Neural cell (in vitro differentiated cells): ENCODE data around the gene RNASEH1. TPM values are rescaled to one million over a fixed set of nuclear protein-coding genes. Genes with fewer than 3 reads are reported as not detected.

Experiments
- H2AFZ ChIP-seq: fragments of 200-600, 300-800 bp; sonication (generic), shearing (Covaris generic); 2 replicates; pipeline ENCODE4 v1.6.0; 2014; ENCODE audit warnings: low read depth, mild to moderate bottlenecking, antibody characterized with exemption, low read length, moderate library complexity
- H3F3A ChIP-seq: fragments of 200-600 bp; shearing (Covaris generic); 2 replicates; pipeline ENCODE4 v1.6.1; 2016; ENCODE audit warnings: mild to moderate bottlenecking, moderate library complexity, mixed read lengths, antibody characterized with exemption, low read length; ENCODE audit not compliant: insufficient read depth, poor library complexity, severe bottlenecking
- H3K27ac ChIP-seq: fragments of 200-600, 300-800 bp; sonication (generic), shearing (Covaris generic); 2 replicates; pipeline ENCODE4 v1.5.1; 2014; ENCODE audit warnings: mild to moderate bottlenecking, low read length, moderate library complexity
- H3K27me3 ChIP-seq: fragments of 300-800, 200-600 bp; sonication (generic), shearing (Covaris generic); 2 replicates; pipeline ENCODE4 v1.6.0; 2014; ENCODE audit warnings: mild to moderate bottlenecking, low read depth, low read length, moderate library complexity; ENCODE audit not compliant: insufficient read depth
- H3K36me3 ChIP-seq: fragments of 300-800, 200-600 bp; sonication (generic), shearing (Covaris generic); 2 replicates; pipeline ENCODE4 v1.5.1; 2014; ENCODE audit warnings: mild to moderate bottlenecking, antibody characterized with exemption, low read length, moderate library complexity; ENCODE audit not compliant: insufficient read depth
- H3K4me2 ChIP-seq: fragments of 300-800, 200-600 bp; sonication (generic), shearing (Covaris generic); 2 replicates; pipeline ENCODE4 v1.6.0; 2014; ENCODE audit warnings: mild to moderate bottlenecking, low read length
- H3K4me3 ChIP-seq: fragments of 300-800, 200-600 bp; sonication (generic), shearing (Covaris generic); 2 replicates; pipeline ENCODE4 v1.5.1; 2014; ENCODE audit warnings: mild to moderate bottlenecking, low read length, moderate library complexity
- H3K79me2 ChIP-seq: fragments of 200-600 bp; shearing (Covaris generic); replicated peaks from 2 replicates; pipeline ENCODE4 v1.6.0; 2014; ENCODE audit warnings: mild to moderate bottlenecking, low read length, moderate library complexity; ENCODE audit not compliant: insufficient read depth
- H3K9ac ChIP-seq: fragments of 300-800, 200-600 bp; sonication (generic), shearing (Covaris generic); 2 replicates; pipeline ENCODE4 v1.6.1; 2016; ENCODE audit warnings: mild to moderate bottlenecking, low read length, mixed read lengths
- H3K9me2 ChIP-seq: fragments of 200-600 bp; shearing (Covaris generic); 2 replicates; pipeline ENCODE4 v1.6.1; 2016; ENCODE audit warnings: mild to moderate bottlenecking, low read length, mixed read lengths; ENCODE audit not compliant: insufficient read depth
- H3K9me3 ChIP-seq: fragments of 200-600, 300-800 bp; sonication (generic), shearing (Covaris generic); 2 replicates; pipeline ENCODE4 v1.6.1; 2016; ENCODE audit warnings: mild to moderate bottlenecking, mixed run types, low read length, moderate library complexity, mixed read lengths
- H4K20me1 ChIP-seq: fragments of 200-600 bp; shearing (Covaris generic); 2 replicates; pipeline ENCODE4 v1.6.1; 2016; ENCODE audit warnings: mild to moderate bottlenecking, mixed run types; ENCODE audit not compliant: insufficient read depth
- CTCF ChIP-seq: fragments of 450-650 bp; IDR thresholded peaks from 2 replicates; pipeline ENCODE4 v1.5.1; 2014; ENCODE audit warnings: antibody characterized with exemption, mild to moderate bottlenecking, moderate library complexity; ENCODE audit not compliant: poor library complexity, severe bottlenecking
- EP300 ChIP-seq: fragments of 450-650 bp; conservative IDR thresholded peaks from 2 replicates; pipeline ENCODE4 v1.6.1; 2014; ENCODE audit warnings: antibody characterized with exemption, mild to moderate bottlenecking, moderate library complexity; ENCODE audit not compliant: poor library complexity, severe bottlenecking
- EZH2 ChIP-seq: fragments of 200-600, 300-800 bp; shearing (Covaris generic), sonication (generic); IDR thresholded peaks from 2 replicates; pipeline ENCODE4 v1.6.1; 2014; ENCODE audit warnings: antibody characterized with exemption, low read length, borderline replicate concordance, mild to moderate bottlenecking; ENCODE audit not compliant: insufficient read depth, poor library complexity, severe bottlenecking
- MXI1 ChIP-seq: fragments of 450-650 bp; conservative IDR thresholded peaks from 2 replicates; pipeline ENCODE4 v1.6.1; 2014; ENCODE audit warnings: antibody characterized with exemption, mild to moderate bottlenecking; ENCODE audit not compliant: poor library complexity, severe bottlenecking
- POLR2AphosphoS5 ChIP-seq: IDR thresholded peaks from 2 replicates; pipeline ENCODE4 v1.6.1; 2012
- RAD21 ChIP-seq: fragments of 450-650 bp; conservative IDR thresholded peaks from 2 replicates; pipeline ENCODE4 v1.6.1; 2014; ENCODE audit warnings: antibody characterized with exemption, mild to moderate bottlenecking, moderate library complexity
- REST ChIP-seq: IDR thresholded peaks from 2 replicates; pipeline ENCODE4 v1.6.1; 2012; ENCODE audit warnings: borderline replicate concordance
- SMC3 ChIP-seq: fragments of 450-650 bp; conservative IDR thresholded peaks from 2 replicates; pipeline ENCODE4 v1.6.1; 2014; ENCODE audit warnings: antibody characterized with exemption, mild to moderate bottlenecking, moderate library complexity; ENCODE audit not compliant: poor library complexity
- TAF1 ChIP-seq: IDR thresholded peaks from 2 replicates; pipeline ENCODE4 v1.6.1; 2012; ENCODE audit warnings: low read depth
- polyA plus RNA-seq: library from polyadenylated mRNA; depleted of rRNA; stranded (reverse); fragments of >200 nt; gene quantifications from 2 replicates; pipeline ENCODE4 v1.2.3, GENCODE V29; 2014

Gene RNASEH1
- polyA plus RNA-seq, 1 donor from 2014 or later = 23.4 TPM

GRCh38 chr2:3526871-3527270, 31.3 kb downstream of the RNASEH1 start:
- no peaks in the 10 kb centered on the region for H4K20me1 ChIP-seq
- no peaks in the 10 kb centered on the region for H3K27me3 ChIP-seq
- H3K27ac ChIP-seq = no peak overlapping the region
- no peaks in the 10 kb centered on the region for H3K36me3 ChIP-seq
- TF ChIP-seq CTCF (no peak), POLR2AphosphoS5 (no peak)
- H3K79me2 ChIP-seq = no peaks in the 10 kb centered on the region
- no peaks in the 10 kb centered on the region for H3K9me2 ChIP-seq
- H2AFZ ChIP-seq = no peak overlapping the region
- no peaks in the 10 kb centered on the region for H3F3A ChIP-seq
- H3K9ac ChIP-seq = no peak overlapping the region
- no peaks in the 10 kb centered on the region for H3K9me3 ChIP-seq
- H3K4me3 ChIP-seq = no peak overlapping the region
- no peak overlapping the region for H3K4me2 ChIP-seq

GRCh38 chr2:3523551-3524041, 34.5 kb downstream of the RNASEH1 start:
- Histone ChIP-seq H3K27me3 (no peaks in the 10 kb centered on the region), H2AFZ (no peak overlapping the region), H3K9me2 (no peaks in the 10 kb centered on the region), H3K27ac (no peak overlapping the region), H3F3A (no peaks in the 10 kb centered on the region), H3K79me2 (no peaks in the 10 kb centered on the region), H3K4me3 (no peak overlapping the region), H3K9me3 (no peaks in the 10 kb centered on the region), H3K36me3 (no peaks in the 10 kb centered on the region), H4K20me1 (no peaks in the 10 kb centered on the region), H3K9ac (no peak overlapping the region), H3K4me2 (no peak overlapping the region)
- TF ChIP-seq RAD21 (no peak), CTCF (no peak), EZH2 (no peak), TAF1 (no peak)

- Histone ChIP-seq H3K4me2 (no peak overlapping the region), H3F3A (no peaks in the 10 kb centered on the region), H3K36me3 (no peaks in the 10 kb centered on the region), H3K9ac (no peak overlapping the region), H4K20me1 (no peaks in the 10 kb centered on the region), H3K9me2 (no peaks in the 10 kb centered on the region), H3K27me3 (no peaks in the 10 kb centered on the region), H3K79me2 (no peaks in the 10 kb centered on the region), H3K4me3 (no peak overlapping the region), H2AFZ (no peak overlapping the region), H3K27ac (no peak overlapping the region), H3K9me3 (no peaks in the 10 kb centered on the region)
- no peak for TF ChIP-seq POLR2AphosphoS5
- no peak for TF ChIP-seq SMC3
- TF ChIP-seq RAD21 = no peak
- no peak for TF ChIP-seq MXI1
- TF ChIP-seq REST = no peak
- no peak for TF ChIP-seq TAF1
- no peak for TF ChIP-seq EP300
Observed at GRCh38 chr2:3522961-3523421, 35.1 kb downstream of the RNASEH1 start.
